Activated effector memory CD4-positive, alpha-beta T cell treated with anti-CD3 and anti-CD28 coated beads, Interleukin-2, amount 50 U/mL, for 16 hours (primary cell): ENCODE measurements around the gene TREM1.
"Not testable (repeated sequence)": the region's sequence is repeated elsewhere in the genome, so short reads cannot be mapped to it uniquely, and the experiment has no call there.

Experiments
- DNase-seq: peaks from one replicate; pipeline ENCODE4 v3.0.0-alpha.2; 2020

The TREM1 gene

DNA sequence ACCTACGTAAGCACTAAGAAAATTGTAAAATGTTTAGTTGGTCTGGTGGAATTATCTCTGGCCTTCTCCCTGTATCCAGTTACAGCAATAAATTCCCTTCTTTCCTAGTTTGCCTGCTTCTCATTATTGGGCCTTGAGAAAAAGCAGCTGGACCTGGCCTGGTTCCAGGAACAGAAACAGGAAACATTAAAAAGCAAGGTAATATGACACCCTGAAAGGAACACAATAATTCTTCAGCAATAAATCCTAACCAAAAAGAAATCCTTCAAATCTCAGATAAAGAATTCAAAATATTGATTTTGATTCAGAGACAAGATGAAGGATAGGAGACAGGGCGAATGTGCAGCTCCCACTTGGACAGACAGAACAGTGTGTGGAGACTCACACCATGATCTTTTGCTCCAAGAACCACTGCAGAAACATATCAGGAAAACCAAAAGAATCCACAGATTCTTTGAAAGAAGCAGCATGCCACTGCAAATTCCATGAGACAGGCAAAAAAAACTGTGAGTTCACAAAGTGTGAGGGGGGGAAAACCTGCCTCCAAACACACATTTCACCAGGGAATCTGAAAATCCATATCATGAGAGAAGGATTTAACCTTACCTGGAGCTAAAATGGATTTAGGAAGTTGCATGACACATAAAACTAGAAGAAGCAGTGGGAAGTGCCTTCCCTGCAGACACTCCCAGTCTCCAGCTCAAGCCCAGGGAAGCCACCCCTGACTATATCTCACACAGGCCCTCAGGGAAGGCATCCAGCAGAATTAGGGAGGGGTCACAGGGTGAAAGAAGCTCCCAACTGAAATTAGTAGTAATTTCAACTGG, 28.9 kb downstream of the TREM1 start:
- no peak for DNase-seq

DNA sequence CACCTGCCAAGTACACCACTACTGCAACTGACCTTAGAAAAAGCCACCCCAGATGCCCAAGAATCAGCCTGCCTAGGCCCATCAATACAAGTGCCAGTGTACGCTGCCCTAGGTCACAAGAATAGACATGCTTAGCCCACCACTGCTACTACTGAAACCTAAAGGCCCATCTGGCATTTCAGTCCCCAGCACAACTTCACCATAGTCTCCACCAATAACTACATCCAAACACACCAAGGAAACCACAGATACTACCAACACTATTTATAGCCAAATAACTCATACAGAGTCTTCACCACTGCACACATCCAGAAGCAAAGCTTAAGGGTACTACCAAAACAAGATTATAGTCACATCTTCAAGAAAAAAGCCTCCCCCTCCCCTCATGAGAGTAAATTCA, 30.1 kb downstream of the TREM1 start:
- DNase-seq = no peak

DNA sequence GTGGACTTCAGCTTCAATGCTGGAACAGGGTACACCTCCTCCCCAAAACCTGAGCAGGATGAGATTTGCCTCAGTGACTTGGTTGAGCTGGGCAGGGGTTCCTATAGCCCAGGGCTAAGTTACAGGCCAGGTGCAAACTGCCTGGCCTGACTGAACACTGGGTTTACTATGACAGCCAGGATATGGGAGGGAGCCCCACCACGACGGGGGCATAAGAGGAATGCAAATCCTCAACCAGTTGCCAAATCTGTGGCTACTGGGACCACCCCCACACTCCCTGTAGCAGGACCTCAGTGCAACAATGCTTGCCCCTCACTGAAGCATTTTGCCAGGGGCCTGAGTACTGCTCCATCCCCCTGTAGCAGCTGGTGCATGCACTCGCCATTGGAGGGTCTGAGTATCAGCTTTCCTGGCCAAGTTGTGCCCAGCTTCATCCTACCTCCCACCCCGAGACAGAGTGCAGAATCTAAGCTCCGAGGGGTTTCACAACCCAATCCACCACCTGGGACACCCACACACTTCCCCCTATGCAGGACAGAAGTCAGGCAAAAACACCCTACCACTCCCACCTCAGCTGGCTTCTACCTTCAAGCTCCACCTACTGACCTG, 30.7 kb downstream of the TREM1 start:
- no peak for DNase-seq

DNA sequence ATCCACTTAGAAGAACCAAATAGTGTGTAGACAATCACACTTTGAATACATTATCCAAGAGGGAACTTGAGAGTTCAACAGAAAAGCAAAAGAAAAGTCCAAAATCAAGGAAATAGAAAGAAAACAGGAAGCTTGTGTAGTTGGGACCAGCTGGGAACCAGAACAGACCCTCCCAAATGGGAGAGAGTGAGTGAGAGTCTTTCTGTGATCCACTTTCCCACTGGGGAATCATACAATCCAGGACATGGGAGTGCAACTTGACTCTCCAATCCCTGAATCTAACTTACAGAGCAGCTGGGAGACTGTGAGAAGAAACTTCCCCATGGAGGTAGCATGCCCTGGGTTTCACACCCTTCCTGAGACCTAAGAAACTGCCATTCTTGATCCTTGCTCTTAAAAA, 31.4 kb downstream of the TREM1 start:
- DNase-seq = no peak

DNA sequence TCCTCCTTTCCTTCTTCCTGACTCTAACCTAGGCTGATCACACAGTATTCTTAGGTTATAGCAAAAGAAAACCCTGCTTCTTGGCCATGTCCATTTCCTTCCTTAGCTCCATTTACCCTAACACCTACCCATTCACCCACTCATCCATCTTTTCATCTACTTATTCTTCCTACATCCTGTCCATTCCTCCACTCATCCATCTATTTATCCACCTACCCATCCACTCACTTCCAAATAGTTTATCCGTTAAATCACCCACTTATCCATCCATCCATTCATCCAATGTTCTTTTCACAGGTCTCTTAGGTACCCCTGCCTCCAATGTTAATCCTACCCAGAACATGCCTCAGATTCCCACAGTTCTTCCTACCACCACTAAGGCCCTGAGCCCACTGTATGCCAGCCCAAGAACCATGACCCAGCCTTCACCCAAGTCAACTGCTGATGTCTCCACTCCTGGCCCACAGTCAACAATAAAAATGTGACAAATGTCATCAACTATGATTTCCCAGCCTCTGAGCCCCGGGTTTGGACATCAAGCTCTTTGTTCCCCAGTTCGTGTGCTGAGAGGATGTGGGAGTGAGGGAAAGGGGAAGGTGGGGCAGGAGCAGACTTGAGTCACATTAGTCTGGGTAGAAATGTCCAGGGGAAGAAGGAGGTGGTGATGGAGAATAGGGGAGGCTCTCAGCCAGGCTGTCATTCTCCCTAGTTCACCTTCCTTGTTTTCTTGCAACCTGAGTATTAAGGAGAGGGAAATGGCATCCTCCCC, 33.9 kb downstream of the TREM1 start:
- DNase-seq = no peak

DNA sequence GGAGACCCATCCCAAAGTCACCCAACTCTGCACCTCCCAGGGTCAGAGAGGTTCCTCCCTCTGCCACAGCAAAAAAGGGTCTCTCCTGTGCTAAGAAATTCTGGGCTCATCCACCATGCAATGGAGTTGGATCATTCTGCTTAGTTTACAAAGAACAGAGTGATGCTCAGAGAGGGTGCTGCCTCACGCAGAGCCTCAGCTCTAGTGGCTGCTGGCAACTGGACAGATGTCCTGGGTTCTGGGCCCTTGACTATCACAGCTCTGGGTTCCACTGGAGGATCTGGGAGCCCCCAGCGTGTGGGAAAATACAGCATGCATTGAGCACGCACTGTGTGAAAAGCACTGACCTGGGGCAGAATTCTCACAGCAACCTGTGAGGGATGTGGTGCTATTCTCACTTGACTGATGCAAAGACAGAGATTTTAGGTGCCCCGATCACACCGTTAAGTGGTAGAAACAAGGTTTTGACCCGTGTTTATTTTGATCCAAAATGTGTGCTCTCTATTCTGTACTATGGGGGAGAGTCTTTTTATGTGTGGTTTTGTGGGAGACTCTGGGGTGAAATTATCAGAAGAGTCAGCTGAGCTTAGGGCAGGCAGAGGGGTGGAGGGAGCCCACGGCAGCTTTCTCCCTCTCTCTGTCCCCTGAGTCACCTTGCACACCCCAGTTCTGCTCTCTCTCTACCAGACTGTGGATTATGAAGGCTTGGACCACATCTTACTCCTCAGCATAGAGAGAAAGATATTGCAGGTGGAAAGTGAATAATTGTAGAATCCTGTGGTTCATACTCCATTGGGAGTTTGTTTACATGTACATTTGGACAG, 38.4 kb downstream of the TREM1 start:
- DNase-seq = no peak

DNA sequence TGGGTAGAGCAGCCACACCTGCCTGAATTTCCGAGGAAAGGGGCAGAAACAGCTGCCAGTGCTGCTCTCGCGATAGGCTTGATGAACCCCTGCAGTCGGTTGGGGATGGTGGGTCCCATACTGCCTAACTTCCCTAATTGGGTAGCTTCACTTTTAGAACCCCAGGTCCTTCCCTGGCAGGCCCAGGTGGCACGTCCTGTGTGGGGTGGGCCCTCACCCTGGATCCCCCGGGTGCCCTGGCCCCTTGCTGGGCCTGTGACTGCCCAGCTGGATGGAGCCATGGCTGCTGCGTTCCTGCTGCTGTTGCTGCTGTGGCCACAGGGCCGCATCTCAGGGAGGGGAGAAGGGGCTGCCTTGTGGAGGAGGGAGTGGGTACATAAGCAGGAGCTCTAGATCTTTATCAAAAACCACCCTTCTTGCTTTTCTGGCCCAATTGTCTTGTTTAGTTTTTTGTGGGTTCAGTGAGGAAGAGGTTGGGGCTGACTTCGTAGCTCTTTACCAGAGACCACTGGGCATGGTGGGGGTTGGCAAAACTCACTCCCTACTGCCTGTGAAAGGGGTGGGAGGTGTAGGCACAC, 39.1 kb downstream of the TREM1 start:
- no peak for DNase-seq

DNA sequence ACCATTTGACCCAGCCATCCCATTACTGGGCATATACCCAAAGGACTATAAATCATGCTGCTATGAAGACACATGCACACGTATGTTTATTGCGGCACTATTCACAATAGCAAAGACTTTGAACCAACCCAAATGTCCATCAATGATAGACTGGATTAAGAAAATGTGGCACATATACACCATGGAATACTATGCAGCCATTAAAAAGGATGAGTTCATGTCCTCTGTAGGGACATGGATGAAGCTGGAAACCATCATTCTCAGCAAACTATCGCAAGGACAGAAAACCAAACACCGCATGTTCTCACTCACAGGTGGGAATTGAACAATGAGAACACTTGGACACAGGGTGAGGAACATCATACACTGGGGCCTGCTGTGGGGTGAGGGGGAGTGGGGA, 40.0 kb downstream of the TREM1 start:
- not testable (repeated sequence) for DNase-seq

DNA sequence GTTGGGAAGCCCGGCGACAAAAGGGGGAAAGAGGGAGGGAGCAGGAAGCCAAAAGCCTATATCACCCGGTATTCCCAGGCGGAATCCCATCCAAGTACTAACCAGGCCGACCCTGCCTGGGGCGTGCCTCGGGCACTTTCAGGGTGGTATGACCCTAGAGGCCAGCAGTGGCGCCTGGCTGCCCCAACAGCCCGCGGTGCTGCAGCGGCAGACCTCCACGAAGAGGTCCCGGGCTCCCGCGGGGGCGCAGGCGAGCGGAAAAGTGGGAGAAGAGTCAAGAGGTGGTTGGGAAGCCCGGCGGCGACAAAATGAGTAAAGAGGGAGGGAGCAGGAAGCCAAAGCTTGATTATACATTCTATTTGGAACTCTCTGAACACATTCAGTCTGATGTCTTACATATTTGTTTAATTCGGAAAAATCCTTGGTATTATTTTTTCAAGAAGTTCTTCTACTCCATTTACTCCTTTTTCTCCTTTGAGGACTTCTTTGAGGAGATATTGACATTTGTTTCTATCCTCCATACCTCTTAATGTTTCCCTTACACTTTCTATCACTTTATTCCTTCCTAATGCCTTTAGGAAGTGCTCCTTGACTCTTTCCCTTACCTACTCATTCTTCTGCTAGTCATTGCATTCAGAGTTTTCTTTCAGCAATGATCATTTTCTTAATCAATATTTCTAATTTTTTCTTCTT, 46.9 kb downstream of the TREM1 start:
- no peak for DNase-seq

DNA sequence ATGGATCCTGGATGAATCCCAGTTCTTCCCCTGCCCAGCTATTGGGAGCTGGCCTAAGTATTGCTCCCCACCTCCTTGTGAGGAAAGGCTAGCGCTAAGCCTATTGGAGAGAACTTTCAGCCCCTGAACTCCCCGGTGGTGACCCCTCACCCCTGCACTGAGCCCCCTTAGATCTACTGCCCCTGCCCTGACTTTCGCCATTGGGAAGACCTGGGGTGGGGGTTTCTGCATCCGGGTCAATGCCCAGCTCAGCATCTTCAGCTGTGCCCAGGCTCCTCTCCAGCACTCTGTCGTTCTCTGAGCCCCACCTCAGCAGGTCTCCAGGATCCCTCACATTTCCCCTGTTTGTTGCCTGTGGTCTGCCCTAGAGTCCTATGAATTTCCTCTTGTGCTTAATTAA, 49.4 kb downstream of the TREM1 start:
- no peak for DNase-seq

DNA sequence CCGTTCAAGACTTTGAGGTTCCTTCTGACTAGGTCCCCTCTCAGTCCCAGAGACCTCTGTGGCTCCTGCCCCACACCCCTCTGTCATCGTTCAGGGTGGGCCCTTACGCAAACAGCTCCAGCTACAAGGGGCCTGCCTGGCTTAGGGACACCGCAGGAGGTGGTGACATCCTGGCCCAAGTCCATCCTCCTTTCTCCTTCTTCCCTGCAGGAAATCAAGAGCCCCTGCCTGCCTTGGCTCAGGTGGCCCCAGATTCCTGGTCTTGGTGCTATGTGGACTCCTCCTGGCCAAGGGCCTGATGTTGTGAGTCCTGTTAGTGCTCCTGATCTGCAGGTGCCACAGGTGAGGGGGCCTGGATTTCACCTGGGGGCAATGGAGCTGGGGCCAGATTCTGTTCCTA, 50.2 kb downstream of the TREM1 start:
- DNase-seq = no peak

DNA sequence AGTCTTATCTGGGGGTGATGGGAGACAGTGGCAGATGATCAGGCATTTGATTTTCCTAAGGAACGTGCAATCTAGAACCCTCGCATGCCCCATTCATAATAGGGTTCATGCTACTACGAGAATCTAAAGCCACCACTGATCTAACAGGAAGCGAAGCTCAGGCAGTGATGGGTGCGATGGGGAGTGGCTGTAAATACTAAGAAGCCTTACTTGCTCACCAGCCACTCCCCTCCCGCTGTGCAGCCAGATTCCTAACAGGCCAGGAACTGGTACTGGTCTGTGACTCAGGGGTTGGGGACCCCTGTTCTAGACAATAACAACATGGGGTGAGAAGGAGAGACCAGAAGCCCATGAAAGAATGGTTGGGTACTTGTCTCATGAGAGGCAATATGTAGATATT, 53.8 kb downstream of the TREM1 start:
- DNase-seq = no peak

DNA sequence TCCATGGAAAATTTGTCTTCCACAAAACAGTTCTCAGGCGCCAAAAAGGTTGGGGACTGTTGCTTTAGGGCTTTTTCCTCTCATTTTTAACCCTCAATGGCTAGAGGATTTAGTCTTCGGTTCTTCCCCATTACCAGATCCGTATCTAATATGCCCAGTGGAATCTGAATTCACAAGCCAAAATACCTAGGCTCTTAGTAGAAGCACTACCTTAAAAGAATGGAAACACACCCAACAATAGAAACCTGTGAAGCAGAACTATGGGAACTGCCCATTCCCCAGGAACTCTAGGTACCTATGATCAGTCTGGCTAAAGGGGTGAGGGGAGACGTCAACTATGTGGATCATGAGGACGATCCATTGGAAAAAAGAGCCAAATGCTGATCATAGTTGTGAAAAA, 55.2 kb downstream of the TREM1 start:
- DNase-seq = no peak

DNA sequence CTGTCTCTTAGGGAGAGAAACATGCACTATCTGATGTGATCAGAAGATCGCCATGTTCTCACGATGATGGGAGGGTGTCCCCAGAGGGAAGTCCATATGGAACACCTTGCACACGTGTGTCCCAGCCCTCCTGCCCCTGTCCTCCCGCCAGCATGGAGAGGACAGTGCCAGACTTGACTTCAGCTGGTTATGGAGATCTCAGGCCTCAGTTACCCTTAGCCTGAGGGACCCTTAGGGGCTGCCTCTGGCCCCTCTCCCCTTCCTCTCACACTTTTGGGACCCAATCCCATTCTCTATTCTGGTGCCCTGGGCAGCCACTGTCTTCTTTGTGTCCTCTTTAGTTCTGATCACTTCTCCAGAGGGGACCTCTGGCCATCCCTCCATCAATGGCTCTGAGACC, 56.8 kb downstream of the TREM1 start:
- DNase-seq = no peak

DNA sequence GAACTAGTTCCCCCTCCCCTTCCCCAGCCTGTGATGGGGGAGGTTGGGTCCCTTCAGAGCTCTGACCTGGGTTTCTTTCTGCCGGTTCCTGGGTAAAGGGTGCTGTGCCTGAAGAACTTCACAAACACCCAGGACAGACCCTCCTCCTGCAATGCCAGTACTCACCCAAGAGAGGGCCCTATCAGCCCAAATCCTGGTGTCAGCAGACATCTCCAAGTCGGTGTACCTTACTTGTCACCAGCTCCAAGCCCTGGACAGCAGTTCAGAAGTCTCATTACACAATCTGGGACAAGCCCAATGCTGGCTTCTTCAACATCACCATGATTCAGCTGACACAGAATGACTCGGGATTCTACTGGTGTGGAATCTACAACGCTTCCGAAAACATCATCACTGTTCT, 57.9 kb downstream of the TREM1 start:
- no peak for DNase-seq

DNA sequence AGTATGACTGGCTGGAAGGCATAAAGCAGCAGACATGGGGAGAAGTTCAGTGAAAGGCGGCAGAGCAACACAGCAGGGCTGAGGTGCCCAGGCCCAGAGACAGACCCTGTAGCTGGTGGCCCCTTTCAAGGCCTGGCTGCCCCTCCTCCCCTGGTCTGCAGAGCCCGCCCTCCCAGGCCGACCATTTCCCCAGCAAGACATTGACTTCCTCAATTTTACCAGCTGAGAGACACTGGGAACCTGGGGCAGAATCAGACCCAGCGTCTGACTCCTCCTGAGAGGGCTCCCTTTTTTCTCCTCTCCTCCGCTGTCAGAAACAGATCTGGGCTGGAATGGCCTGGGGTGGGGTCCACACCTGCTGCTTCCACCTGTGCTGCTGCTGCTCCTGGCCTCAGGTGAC, 58.4 kb downstream of the TREM1 start, which contains the start of gene TREML4:
Gene TREML4, plus strand, starts transcription at position 254 of the 400 bp plus-strand sequence. Its CDS starts 79 bp downstream, at position 333.
- no peak for DNase-seq

DNA sequence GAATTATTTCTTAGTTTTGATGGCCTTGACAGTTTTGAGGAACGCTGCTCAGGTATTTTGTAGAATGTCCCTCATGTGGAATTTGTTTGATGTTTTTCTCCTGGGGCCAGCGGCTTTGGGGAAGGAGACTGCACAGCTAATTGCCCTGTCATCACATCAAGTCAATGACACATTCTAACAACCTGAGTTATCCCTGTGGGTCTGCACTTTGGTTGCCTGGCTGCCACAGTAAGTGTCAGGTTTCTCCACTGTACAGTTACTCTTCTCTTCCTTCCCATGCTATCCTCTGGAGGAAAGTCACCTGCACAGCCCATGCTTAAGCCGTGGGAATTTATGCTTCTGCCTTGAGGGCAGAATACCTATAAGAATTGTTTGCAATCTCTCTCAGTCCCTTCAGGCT, 59.7 kb downstream of the TREM1 start:
- no peak for DNase-seq

DNA sequence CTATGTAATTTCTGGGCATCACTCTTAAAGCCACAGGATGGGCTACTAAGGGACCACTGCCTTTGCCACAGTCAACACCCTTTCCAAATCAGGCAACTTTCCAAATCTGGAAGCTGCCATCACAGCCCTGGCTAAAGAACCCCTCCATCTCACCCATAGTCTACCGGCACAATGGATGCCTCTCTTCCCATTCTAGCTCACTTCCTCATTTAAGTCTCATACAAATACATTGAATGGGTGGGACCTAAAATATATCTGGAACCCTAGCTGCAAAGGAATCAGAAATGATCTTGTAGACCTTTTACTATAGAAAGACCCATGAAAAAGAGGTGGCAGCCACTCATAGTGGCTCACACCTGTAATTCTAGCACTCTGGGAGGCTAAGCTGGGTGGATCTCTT, 61.7 kb downstream of the TREM1 start:
- DNase-seq = no peak
